GM12878 (cell line): ENCODE results near the gene MTMR1. TPM values are rescaled to one million over a fixed set of nuclear protein-coding genes. Genes with fewer than 3 reads are reported as not detected.

ENCODE experiments used
- ATAC-seq: fragments of 200-7000 bp; cut with Tn5 transposase; 3 replicates; pipeline ENCODE4 v1.9.1; 2020; ENCODE audit warnings: mild to moderate bottlenecking, moderate library complexity
- BruUV-seq: library from RNA; stranded (reverse); fragments of 400-500 nt; replicated peaks from 2 replicates; lab custom pipeline; 2021; lab: Mats Ljungman, UMichigan
- CTCF ChIA-PET: fragments of 300-600 bp; sonication (Branson Sonifier 250); formaldehyde crosslinking; extraction: SDS; loops from one replicate; lab custom pipeline; 2021; ENCODE audit warnings: inconsistent platforms; lab: Yijun Ruan, JAX
- POLR2A ChIA-PET: fragments of 350-600 bp; formaldehyde crosslinking; extraction: SDS; loops from one replicate; lab custom pipeline; 2021; ENCODE audit warnings: inconsistent platforms; lab: Charles Lee
- RAD21 ChIA-PET: fragments of 300-600 bp; sonication (Branson Sonifier 250); formaldehyde crosslinking; loops from one replicate; lab custom pipeline; 2023; ENCODE audit warnings: antibody characterized with exemption; ENCODE audit not compliant: unreplicated experiment; lab: Charles Lee
- SMC1A ChIA-PET: fragments of 300-600 bp; sonication (Branson Sonifier 250); formaldehyde crosslinking; loops from one replicate; lab custom pipeline; 2023; ENCODE audit not compliant: unreplicated experiment, uncharacterized antibody; lab: Charles Lee
- DNase-seq: peaks from one replicate; pipeline ENCODE4 v3.0.0-alpha.2; 2011; ENCODE audit warnings: low read depth, low spot score
- FAIRE-seq: peaks from 3 replicates; lab custom pipeline; 2011; peaks lifted over from hg19 to GRCh38; lab: Jason Lieb, UNC
- H2AFZ ChIP-seq: 2 replicates; pipeline ENCODE4 v1.6.0; 2011; ENCODE audit warnings: low read depth, low read length, control low read depth; ENCODE audit not compliant: control insufficient read depth
- H3K27ac ChIP-seq: 2 replicates; pipeline ENCODE4 v1.5.1; 2011; ENCODE audit warnings: control low read depth; ENCODE audit not compliant: control insufficient read depth, insufficient read depth
- H3K27me3 ChIP-seq, 2 experiments: replicated peaks in 1 of 2; 2 replicates each; pipeline versions ENCODE4 v1.6.0 to v1.6.1; 2011; ENCODE audit warnings: low read length in 1 of 2; ENCODE audit not compliant: control insufficient read depth in 2 of 2, insufficient read depth in 2 of 2
- H3K36me3 ChIP-seq, 2 experiments: 2 replicates each; pipeline ENCODE4 v1.5.1; 2011; ENCODE audit warnings: low read length in 1 of 2; ENCODE audit not compliant: control insufficient read depth in 2 of 2, insufficient read depth in 2 of 2
- H3K4me1 ChIP-seq: 2 replicates; pipeline ENCODE4 v1.6.1; 2011; ENCODE audit warnings: mild to moderate bottlenecking, low read length, moderate library complexity, mixed read lengths; ENCODE audit not compliant: control insufficient read depth, insufficient read depth
- H3K4me2 ChIP-seq: 2 replicates; pipeline ENCODE4 v1.6.0; 2011; ENCODE audit warnings: control low read depth; ENCODE audit not compliant: control insufficient read depth, insufficient read depth
- H3K4me3 ChIP-seq: fragments of 200-600 bp; sonication (generic); 2 replicates; pipeline ENCODE4 v1.5.1; 2016
- H3K79me2 ChIP-seq: 2 replicates; pipeline ENCODE4 v1.6.0; 2011; ENCODE audit warnings: low read length; ENCODE audit not compliant: control insufficient read depth, insufficient read depth
- H3K9ac ChIP-seq: 2 replicates; pipeline ENCODE4 v1.8.0; 2011; ENCODE audit warnings: low read length, control low read depth, mixed read lengths; ENCODE audit not compliant: control insufficient read depth, insufficient read depth
- H3K9me3 ChIP-seq: replicated peaks from 3 replicates; pipeline ENCODE4 v1.5.1; 2011; ENCODE audit warnings: mild to moderate bottlenecking, low read length; ENCODE audit not compliant: control insufficient read depth, insufficient read depth
- H4K20me1 ChIP-seq: 2 replicates; pipeline ENCODE4 v1.6.0; 2011; ENCODE audit not compliant: control insufficient read depth, insufficient read depth
- ASH2L ChIP-seq: fragments of 300-600, 200-600 bp; sonication (generic); IDR thresholded peaks from 2 replicates; pipeline ENCODE4 v1.6.1; 2017; ENCODE audit warnings: low read depth, mild to moderate bottlenecking, borderline replicate concordance
- ATF7 ChIP-seq: fragments of 450-650 bp; IDR thresholded peaks from 2 replicates; pipeline ENCODE4 v1.6.1; 2016; ENCODE audit warnings: low read depth, mild to moderate bottlenecking
- ETV6 ChIP-seq, 2 experiments: fragments of 450-650 bp in 1 of 2; IDR thresholded peaks in 1 of 2; conservative IDR thresholded peaks in 1 of 2; 2 replicates each; pipeline ENCODE4 v1.6.1; 2014; ENCODE audit warnings: antibody characterized with exemption in 1 of 2, borderline replicate concordance in 1 of 2, low read depth in 1 of 2, mild to moderate bottlenecking in 1 of 2, moderate library complexity in 1 of 2
- MXI1 ChIP-seq: fragments of 150-350 bp; IDR thresholded peaks from 2 replicates; pipeline ENCODE4 v1.6.1; 2011; ENCODE audit warnings: low read depth, mild to moderate bottlenecking, inconsistent platforms, low read length, improper control_type of control experiment
- NFIC ChIP-seq: IDR thresholded peaks from 2 replicates; pipeline ENCODE4 v1.6.1; 2012; ENCODE audit warnings: low read depth, mild to moderate bottlenecking, inconsistent platforms, low read length, moderate library complexity
- POLR2A ChIP-seq: IDR thresholded peaks from 2 replicates; pipeline ENCODE4 v1.6.1; 2011; ENCODE audit warnings: low read depth, mild to moderate bottlenecking, low read length
- RCOR1 ChIP-seq: conservative IDR thresholded peaks from 2 replicates; pipeline ENCODE4 v1.6.1; 2012; ENCODE audit warnings: low read depth, low read length, improper control_type of control experiment
- RFX5 ChIP-seq: IDR thresholded peaks from 2 replicates; pipeline ENCODE4 v1.6.1; 2011; ENCODE audit warnings: low read depth, low read length, improper control_type of control experiment
- RUNX3 ChIP-seq: IDR thresholded peaks from 2 replicates; pipeline ENCODE4 v1.6.1; 2012; ENCODE audit warnings: low read length, inconsistent platforms
- SIN3A ChIP-seq: IDR thresholded peaks from 2 replicates; pipeline ENCODE4 v1.6.1; 2012; ENCODE audit warnings: low read depth, low read length, improper control_type of control experiment
- SMAD5 ChIP-seq: IDR thresholded peaks from 2 replicates; pipeline ENCODE4 v1.6.1; 2016; ENCODE audit warnings: antibody characterized with exemption, low read depth
- WRNIP1 ChIP-seq: IDR thresholded peaks from 2 replicates; pipeline ENCODE4 v1.6.1; 2011; ENCODE audit warnings: low read depth, low read length, improper control_type of control experiment, borderline replicate concordance
- WGBS: methylation state at CpG from one replicate; pipeline ENCODE4 v1.1.6; 2016; ENCODE audit warnings: low lambda C conversion rate; ENCODE audit not compliant: insufficient replicate concordance, insufficient coverage; ENCODE audit errors: missing lambda C conversion rate; 5-methylcytosine and 5-hydroxymethylcytosine counted together
- in situ Hi-C: fragments of 300-500 bp; cut with MboI; formaldehyde crosslinking; loops from 9 replicates; pipeline ENCODE4 v1.14.3; 2018; ENCODE audit warnings: mixed read lengths
- intact Hi-C: fragments of 100-400 bp; cut with micrococcal nuclease; formaldehyde crosslinking; loops from one replicate; pipeline ENCODE4 v1.14.2; 2022; ENCODE audit not compliant: unreplicated experiment
- polyA plus RNA-seq, 11 experiments: library from polyadenylated mRNA; depleted of rRNA in 4 of 11; unstranded in 6 of 11; stranded (reverse) in 5 of 11; fragments of >200 nt; fragmentation: Nextera tagmentation in 4 of 11; fragmentation: Illumina TruSeq in 1 of 11; extraction: Ambion mirVana in 4 of 11; extraction: Trizol in 1 of 11; gene quantifications; 1 replicate in 1 of 11; 2 replicates in 10 of 11; pipeline versions ENCODE4 v1.2.1 to v1.2.3, GENCODE V29; 2011 to 2016; ENCODE audit warnings: inconsistent platforms in 2 of 11, missing spikeins in 2 of 11, low read depth in 1 of 11
- total RNA-seq, 4 experiments: library from RNA; depleted of rRNA in 3 of 4; stranded (reverse); fragments of >200 nt in 3 of 4; fragmentation: Illumina TruSeq in 1 of 4; extraction: Trizol in 1 of 4; gene quantifications; 2 replicates each; pipeline versions ENCODE4 v1.2.1 to v1.2.3, GENCODE V29; 2013 to 2021
- TF ChIP-seq, protein P1 (sequence below): fragments of 450-650 bp; IDR thresholded peaks from 2 replicates; pipeline ENCODE4 v1.6.1; 2016; ENCODE audit warnings: mild to moderate bottlenecking
- TF ChIP-seq, protein P2 (sequence below): fragments of 450-650 bp; IDR thresholded peaks from 2 replicates; pipeline ENCODE4 v1.6.1; 2016; ENCODE audit warnings: mild to moderate bottlenecking

The MTMR1 gene
- total and polyA plus RNA-seq, 10 of the 15 experiments (the other 5 are each of a cell fraction or from before 2014, with no cell fraction given): 1.2 to 32.2 (median 22.9) TPM

- no peaks in the 10 kb centered on the region for H3K36me3 ChIP-seq
- no TSS peak for BruUV-seq
- no peak overlapping the region for H3K4me2 ChIP-seq
- intact Hi-C loops (no loop called here), in situ Hi-C loops (loop anchor here (25.0 kb wide), 1 partner anchor 606 kb away; the partner anchor contains the start of gene VMA21)
- DNase-seq (no peak), ATAC-seq (no peak), FAIRE-seq (no peak)
- ChIA-PET RAD21 (no interaction called here), POLR2A (no interaction called here), SMC1A (no interaction called here), CTCF (interaction anchor here (3.0 kb wide), 1 partner anchor 10 kb away, joined by 7 read pairs; no protein-coding TSS in a partner anchor)
- WGBS: 70% methylated on average over 10 of the region's 10 CpGs
- H3K27me3 ChIP-seq: no peaks in the 10 kb centered on the region
- H3K9me3 ChIP-seq: no peaks in the 10 kb centered on the region
- no peaks in the 10 kb centered on the region for H3K79me2 ChIP-seq
- peaks cover 7% of the 10 kb centered on the region; the same call in 1 of the 2 replicates for H3K4me1 ChIP-seq
- no peaks in the 10 kb centered on the region for H4K20me1 ChIP-seq
- H3K9ac ChIP-seq: no peak overlapping the region
- H3K27ac ChIP-seq: no peak overlapping the region
- TF ChIP-seq RCOR1 (no peak), ETV6 (conservative IDR thresholded peaks at IDR 0.05 in 1 of 2, IDR thresholded peaks at IDR 0.05 in 1 of 2; ENCODE audit: borderline replicate concordance in 1 of 2, low read depth in 1 of 2) (no peak), MXI1 (no peak), NFIC (no peak), RUNX3 (no peak), SMAD5 (no peak), ATF7 (no peak), WRNIP1 (no peak), SIN3A (no peak), ASH2L (no peak), POLR2A (no peak), RFX5 (no peak)
- TF ChIP-seq, protein P1, sequence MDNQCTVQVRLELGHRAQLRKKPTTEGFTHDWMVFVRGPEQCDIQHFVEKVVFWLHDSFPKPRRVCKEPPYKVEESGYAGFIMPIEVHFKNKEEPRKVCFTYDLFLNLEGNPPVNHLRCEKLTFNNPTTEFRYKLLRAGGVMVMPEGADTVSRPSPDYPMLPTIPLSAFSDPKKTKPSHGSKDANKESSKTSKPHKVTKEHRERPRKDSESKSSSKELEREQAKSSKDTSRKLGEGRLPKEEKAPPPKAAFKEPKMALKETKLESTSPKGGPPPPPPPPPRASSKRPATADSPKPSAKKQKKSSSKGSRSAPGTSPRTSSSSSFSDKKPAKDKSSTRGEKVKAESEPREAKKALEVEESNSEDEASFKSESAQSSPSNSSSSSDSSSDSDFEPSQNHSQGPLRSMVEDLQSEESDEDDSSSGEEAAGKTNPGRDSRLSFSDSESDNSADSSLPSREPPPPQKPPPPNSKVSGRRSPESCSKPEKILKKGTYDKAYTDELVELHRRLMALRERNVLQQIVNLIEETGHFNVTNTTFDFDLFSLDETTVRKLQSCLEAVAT: no peak
- TF ChIP-seq, protein P2, sequence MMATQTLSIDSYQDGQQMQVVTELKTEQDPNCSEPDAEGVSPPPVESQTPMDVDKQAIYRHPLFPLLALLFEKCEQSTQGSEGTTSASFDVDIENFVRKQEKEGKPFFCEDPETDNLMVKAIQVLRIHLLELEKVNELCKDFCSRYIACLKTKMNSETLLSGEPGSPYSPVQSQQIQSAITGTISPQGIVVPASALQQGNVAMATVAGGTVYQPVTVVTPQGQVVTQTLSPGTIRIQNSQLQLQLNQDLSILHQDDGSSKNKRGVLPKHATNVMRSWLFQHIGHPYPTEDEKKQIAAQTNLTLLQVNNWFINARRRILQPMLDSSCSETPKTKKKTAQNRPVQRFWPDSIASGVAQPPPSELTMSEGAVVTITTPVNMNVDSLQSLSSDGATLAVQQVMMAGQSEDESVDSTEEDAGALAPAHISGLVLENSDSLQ: no peak
- H2AFZ ChIP-seq: no peak overlapping the region
- H3K4me3 ChIP-seq: no peak overlapping the region
These were observed 88.5 kb downstream of the MTMR1 start for GRCh38 chrX:150781677-150782076.
